ENCODE data around the gene ATP1A4.

DNA sequence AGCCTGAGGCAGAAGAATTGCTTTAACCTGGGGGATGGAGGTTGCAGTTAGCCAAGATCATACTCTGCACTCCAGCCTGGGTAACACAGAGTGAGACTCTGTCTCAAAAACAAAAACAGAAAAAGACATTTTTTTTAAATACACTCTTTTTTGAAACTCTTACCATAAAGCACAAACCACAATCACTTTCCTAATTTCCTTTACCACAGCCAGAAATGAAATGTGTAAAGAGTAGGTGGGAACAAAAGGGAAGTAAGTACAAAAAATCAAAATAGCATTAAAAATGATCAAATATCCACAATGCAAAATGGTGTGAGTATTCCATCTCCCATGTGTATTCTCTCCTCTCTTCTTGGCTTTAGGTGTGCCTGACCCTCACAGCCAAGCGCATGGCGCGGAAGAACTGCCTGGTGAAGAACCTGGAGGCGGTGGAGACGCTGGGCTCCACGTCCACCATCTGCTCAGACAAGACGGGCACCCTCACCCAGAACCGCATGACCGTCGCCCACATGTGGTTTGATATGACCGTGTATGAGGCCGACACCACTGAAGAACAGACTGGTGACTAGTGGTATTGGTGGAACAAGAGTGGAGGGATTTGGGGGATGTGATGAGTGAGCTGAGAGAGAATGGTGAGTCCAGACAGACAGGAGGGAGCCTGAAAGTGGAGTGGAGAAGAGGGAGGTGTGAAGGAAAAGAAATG, 14.9 kb downstream of the ATP1A4 start:
- TF ChIP-seq EZH2 (IDR thresholded peaks at IDR 0.05) (no peak), POLR2AphosphoS5 (IDR thresholded peaks at IDR 0.05; ENCODE audit: borderline replicate concordance, low read depth, low read length) (no peak)
